Mesendoderm (in vitro differentiated cells): ENCODE results near the gene RXRG.

Experiments used
- DNase-seq: peaks from one replicate; pipeline ENCODE4 v3.0.0; 2013
- H2AK5ac ChIP-seq: 2 replicates; pipeline ENCODE4 v1.6.1; 2013; ENCODE audit warnings: low read length, inconsistent platforms
- H2BK120ac ChIP-seq: 2 replicates; pipeline ENCODE4 v1.6.1; 2013; ENCODE audit warnings: low read depth, mild to moderate bottlenecking, low read length, moderate library complexity, mixed read lengths
- H2BK15ac ChIP-seq: replicated peaks from 2 replicates; pipeline ENCODE4 v1.6.1; 2013; ENCODE audit warnings: low read depth, mild to moderate bottlenecking, moderate library complexity
- H2BK5ac ChIP-seq: 2 replicates; pipeline ENCODE4 v1.6.1; 2013; ENCODE audit warnings: low read length, inconsistent platforms
- H3K18ac ChIP-seq: 2 replicates; pipeline ENCODE4 v1.6.1; 2013; ENCODE audit warnings: mild to moderate bottlenecking, low read length, mixed read lengths
- H3K23ac ChIP-seq: one replicate; pipeline ENCODE4 v1.6.1; 2013; ENCODE audit warnings: low read length
- H3K27ac ChIP-seq: 2 replicates; pipeline ENCODE4 v1.5.1; 2013; ENCODE audit warnings: low read depth, mild to moderate bottlenecking, inconsistent platforms, low read length, moderate library complexity
- H3K27me3 ChIP-seq: 2 replicates; pipeline ENCODE4 v1.6.1; 2013; ENCODE audit warnings: low read length, control low read depth, mild to moderate bottlenecking, inconsistent platforms; ENCODE audit not compliant: insufficient read depth, poor library complexity
- H3K36me3 ChIP-seq: 2 replicates; pipeline ENCODE4 v1.6.1; 2013; ENCODE audit warnings: low read length, inconsistent platforms; ENCODE audit not compliant: control insufficient read depth, insufficient read depth
- H3K4ac ChIP-seq: one replicate; pipeline ENCODE4 v1.6.1; 2013; ENCODE audit warnings: low read depth, mild to moderate bottlenecking, low read length, moderate library complexity
- H3K4me1 ChIP-seq: 2 replicates; pipeline ENCODE4 v1.6.1; 2013; ENCODE audit warnings: low read depth, low read length, inconsistent platforms; ENCODE audit not compliant: control insufficient read depth
- H3K4me2 ChIP-seq: 2 replicates; pipeline ENCODE4 v1.6.1; 2013; ENCODE audit warnings: low read length
- H3K4me3 ChIP-seq: 2 replicates; pipeline ENCODE4 v1.5.1; 2013; ENCODE audit warnings: mild to moderate bottlenecking, low read length
- H3K56ac ChIP-seq: one replicate; pipeline ENCODE4 v1.6.1; 2013; ENCODE audit warnings: low read length
- H3K79me1 ChIP-seq: 2 replicates; pipeline ENCODE4 v1.6.1; 2013; ENCODE audit warnings: low read length, inconsistent platforms
- H3K79me2 ChIP-seq: 2 replicates; pipeline ENCODE4 v1.6.1; 2013; ENCODE audit warnings: mild to moderate bottlenecking, low read length; ENCODE audit not compliant: control insufficient read depth, insufficient read depth
- H3K9ac ChIP-seq: 2 replicates; pipeline ENCODE4 v1.6.1; 2013; ENCODE audit warnings: low read length, inconsistent platforms
- H4K5ac ChIP-seq: one replicate; pipeline ENCODE4 v1.6.1; 2013; ENCODE audit warnings: low read length
- H4K8ac ChIP-seq: one replicate; pipeline ENCODE4 v1.6.1; 2013; ENCODE audit warnings: low read depth, mild to moderate bottlenecking, control low read depth, low read length, moderate library complexity
- WGBS: extraction: QIAGEN DNeasy Blood & Tissue Kit; methylation state at CpG from one replicate; pipeline ENCODE4 v1.1.7; 2013; ENCODE audit warnings: low lambda C conversion rate, missing lambda C conversion rate; ENCODE audit not compliant: insufficient coverage; ENCODE audit errors: extremely low coverage; 5-methylcytosine and 5-hydroxymethylcytosine counted together

The RXRG gene

DNA sequence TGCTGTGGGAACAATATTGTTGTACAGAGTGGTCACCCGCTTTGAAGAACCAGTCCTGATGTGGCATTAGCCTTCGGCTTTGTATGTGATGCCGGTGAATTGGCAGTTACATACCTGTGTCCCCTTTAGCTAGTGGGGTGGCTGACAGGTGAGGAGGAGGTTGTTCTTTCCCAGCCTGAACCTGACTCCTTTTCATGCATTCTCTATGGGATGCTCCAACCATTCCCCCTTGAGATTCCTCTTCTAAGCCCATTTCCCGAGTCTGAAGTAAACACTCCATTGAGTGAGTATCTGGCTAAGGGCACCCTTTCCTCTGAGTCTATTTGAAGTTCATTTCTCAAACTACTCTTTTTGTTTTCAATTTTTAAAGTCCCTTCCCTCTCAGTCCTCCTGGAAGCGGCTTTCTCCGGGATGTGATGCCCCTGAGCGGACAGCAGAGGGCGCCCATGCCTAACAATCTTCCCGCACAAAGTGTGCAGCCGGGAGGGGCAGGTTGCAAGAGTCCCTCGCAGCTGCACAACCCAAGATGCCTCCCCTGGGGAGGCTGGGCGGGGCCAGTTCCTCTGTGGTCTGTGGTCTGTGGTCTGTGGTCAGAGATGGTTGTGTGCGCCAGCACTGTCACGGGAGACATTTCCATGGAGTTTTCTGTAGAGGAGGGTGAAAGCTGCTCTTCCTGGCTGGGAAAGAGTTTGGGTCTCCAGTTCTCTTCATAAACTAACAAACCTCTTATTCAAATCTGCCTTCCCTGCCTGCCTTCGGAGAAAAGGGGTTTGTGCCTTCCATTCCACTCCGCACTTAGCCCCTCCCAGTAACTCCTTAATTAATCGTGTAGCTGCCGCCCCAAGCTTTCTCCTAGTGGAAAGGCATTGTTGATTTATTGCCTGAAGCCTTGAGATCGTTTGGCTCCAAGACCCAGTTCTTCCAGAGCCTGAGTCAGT lies 52.0 kb downstream of the RXRG start:
- WGBS = no CpG with 5 or more reads among the region's 19 CpGs

DNA sequence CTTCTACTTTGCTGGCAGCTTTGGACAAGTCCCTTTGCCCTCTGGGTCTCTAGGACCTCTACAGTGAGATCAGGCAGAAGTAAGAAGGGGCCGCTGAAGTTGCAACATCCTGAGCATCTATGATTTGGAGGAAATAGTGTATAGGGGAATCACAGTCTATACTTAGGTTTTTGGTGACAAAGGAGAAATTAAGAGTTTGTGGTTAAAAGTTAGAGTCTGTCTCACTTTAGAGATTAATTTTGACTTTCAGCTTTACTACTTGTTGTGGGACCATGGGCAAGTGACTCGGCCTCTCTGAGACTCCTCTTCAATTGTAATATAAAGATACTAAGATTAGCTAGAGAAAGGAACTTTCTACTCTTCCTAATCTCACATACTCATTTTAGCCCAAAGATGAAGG lies 55.3 kb downstream of the RXRG start:
- Histone ChIP-seq H2BK5ac (no peak overlapping the region), H2AK5ac (no peak overlapping the region), H3K4ac (no peak overlapping the region), H4K5ac (no peak overlapping the region), H3K36me3 (no peaks in the 10 kb centered on the region), H3K23ac (no peak overlapping the region), H3K4me2 (no peak overlapping the region), H3K27me3 (peaks cover 2% of the 10 kb centered on the region), H3K79me1 (no peaks in the 10 kb centered on the region), H3K4me1 (no peaks in the 10 kb centered on the region), H3K9ac (no peak overlapping the region), H3K79me2 (no peaks in the 10 kb centered on the region), H3K4me3 (no peak overlapping the region), H3K27ac (no peak overlapping the region), H2BK15ac (no peak overlapping the region), H3K56ac (no peak overlapping the region), H2BK120ac (no peak overlapping the region), H4K8ac (no peak overlapping the region), H3K18ac (no peak overlapping the region)
- WGBS = no CpG with 5 or more reads among the region's 2 CpGs
- no peak for DNase-seq

More for the DNA sequence above, 52.0 kb downstream of the RXRG start:
- H3K4me2 ChIP-seq = peak overlapping the region; percentile 18
- no peak overlapping the region for H2BK120ac ChIP-seq
- H3K4ac ChIP-seq = no peak overlapping the region
- no peaks in the 10 kb centered on the region for H3K79me1 ChIP-seq
- no peak overlapping the region for H3K23ac ChIP-seq
- H3K56ac ChIP-seq = no peak overlapping the region
- peaks cover 2% of the 10 kb centered on the region for H3K4me1 ChIP-seq
- H3K9ac ChIP-seq = peak overlapping the region; percentile 13
- H3K27ac ChIP-seq = no peak overlapping the region
- H4K5ac ChIP-seq = no peak overlapping the region
- H3K36me3 ChIP-seq = no peaks in the 10 kb centered on the region
- no peak overlapping the region for H2AK5ac ChIP-seq
- no peak overlapping the region for H2BK15ac ChIP-seq
- H3K18ac ChIP-seq = no peak overlapping the region
- no peak overlapping the region for H3K4me3 ChIP-seq
- H2BK5ac ChIP-seq = no peak overlapping the region
- no peak overlapping the region for H4K8ac ChIP-seq
- H3K27me3 ChIP-seq = no peaks in the 10 kb centered on the region
- DNase-seq = peak; percentile 85
- no peaks in the 10 kb centered on the region for H3K79me2 ChIP-seq

DNA sequence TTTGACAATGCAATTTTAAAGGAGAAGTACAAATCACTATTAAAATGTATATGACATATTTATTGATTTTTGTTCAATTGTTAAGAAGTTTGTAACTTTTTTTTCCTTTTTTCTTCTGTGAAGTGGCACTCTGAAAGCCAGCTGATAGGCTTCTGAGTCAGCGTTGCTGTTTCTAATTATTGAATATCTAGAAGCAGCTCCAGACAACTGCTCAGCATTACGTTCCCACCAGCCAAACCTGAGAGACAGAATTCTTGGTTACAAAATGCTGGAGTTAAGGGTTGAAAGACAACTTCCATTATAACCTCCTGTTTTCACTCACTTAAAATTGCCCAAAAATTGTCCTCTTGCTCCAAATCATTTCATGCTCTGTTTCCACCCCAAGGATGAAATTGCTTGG lies 57.0 kb downstream of the RXRG start:
- Histone ChIP-seq H3K79me2 (no peaks in the 10 kb centered on the region), H3K79me1 (no peaks in the 10 kb centered on the region), H2BK120ac (no peak overlapping the region), H3K18ac (no peak overlapping the region), H3K9ac (no peak overlapping the region), H2AK5ac (no peak overlapping the region), H3K4ac (no peak overlapping the region), H3K4me3 (no peak overlapping the region), H2BK15ac (no peak overlapping the region), H3K56ac (no peak overlapping the region), H4K8ac (no peak overlapping the region), H3K27me3 (peaks cover 2% of the 10 kb centered on the region), H3K36me3 (no peaks in the 10 kb centered on the region), H3K4me1 (no peaks in the 10 kb centered on the region), H3K23ac (no peak overlapping the region), H2BK5ac (no peak overlapping the region), H4K5ac (no peak overlapping the region), H3K4me2 (no peak overlapping the region), H3K27ac (no peak overlapping the region)
- WGBS = no CpG with 5 or more reads among the region's 2 CpGs
- no peak for DNase-seq

DNA sequence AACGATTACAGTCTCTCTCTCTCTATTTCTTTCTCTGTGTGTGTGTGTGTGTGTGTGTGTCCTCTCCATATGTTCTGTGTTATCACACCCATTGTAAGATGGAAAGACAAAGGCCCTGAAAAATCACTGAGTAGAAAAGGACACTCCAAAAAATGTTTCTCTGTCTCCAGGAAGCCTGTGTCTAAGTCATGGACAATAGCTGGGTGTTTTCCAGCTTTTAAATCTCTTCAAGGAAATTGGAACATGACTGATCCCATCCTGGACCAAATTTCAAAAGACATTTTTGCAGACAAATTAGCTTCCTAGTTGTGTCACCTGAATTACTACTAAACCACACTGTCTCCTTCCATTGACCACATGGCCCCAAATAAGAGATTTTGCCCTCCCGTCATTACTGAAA lies 57.4 kb downstream of the RXRG start:
- Histone ChIP-seq H3K56ac (no peak overlapping the region), H3K79me1 (no peaks in the 10 kb centered on the region), H3K18ac (no peak overlapping the region), H3K23ac (no peak overlapping the region), H2AK5ac (no peak overlapping the region), H3K9ac (no peak overlapping the region), H3K4me3 (no peak overlapping the region), H2BK15ac (no peak overlapping the region), H3K27ac (no peak overlapping the region), H3K4ac (no peak overlapping the region), H2BK120ac (no peak overlapping the region), H3K79me2 (no peaks in the 10 kb centered on the region), H3K27me3 (peaks cover 2% of the 10 kb centered on the region), H2BK5ac (no peak overlapping the region), H3K36me3 (no peaks in the 10 kb centered on the region), H4K5ac (no peak overlapping the region), H3K4me2 (no peak overlapping the region), H3K4me1 (no peaks in the 10 kb centered on the region), H4K8ac (no peak overlapping the region)
- DNase-seq = no peak
- no CpG with 5 or more reads among the region's 2 CpGs for WGBS

DNA sequence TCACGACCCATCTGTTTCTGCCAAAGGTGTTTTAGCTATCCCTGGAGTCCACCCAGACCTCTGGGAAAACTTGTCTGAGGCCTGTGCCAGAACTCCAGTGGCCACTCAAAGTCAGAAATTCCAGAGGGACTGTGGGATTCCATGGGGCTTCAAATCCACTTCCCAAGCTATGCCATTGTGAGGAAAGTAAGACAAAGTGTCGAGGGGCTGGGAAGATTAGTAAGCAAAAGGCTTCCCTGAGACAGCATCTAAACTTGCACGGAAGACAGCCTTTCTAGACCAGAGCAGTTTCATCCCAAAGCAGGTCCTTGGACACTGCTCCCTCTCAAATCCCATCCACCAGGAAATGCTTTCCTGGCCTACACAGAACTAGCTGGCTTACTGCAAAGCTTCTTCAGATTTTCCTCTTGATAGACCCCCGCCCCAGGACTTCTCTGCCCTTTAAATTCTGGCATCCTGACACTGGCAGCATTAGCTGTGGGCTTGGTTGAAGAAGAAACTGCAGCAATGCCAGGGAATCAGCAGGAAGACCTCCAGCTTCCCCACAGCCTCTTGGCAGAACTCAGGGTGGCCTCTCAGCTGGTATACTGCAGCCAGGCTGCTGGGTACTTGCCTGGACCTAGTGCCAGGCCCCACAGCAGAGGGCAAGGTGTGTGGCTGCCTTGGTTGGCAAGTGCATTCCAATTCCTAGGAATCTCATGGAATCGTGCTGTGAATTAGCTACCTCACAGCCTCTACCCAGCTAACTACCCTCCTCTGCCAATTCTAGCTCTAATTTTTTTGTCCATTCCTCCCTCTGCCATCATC lies 61.1 kb downstream of the RXRG start:
- H3K27me3 ChIP-seq = peaks cover 2% of the 10 kb centered on the region
- no peaks in the 10 kb centered on the region for H3K36me3 ChIP-seq

More for the DNA sequence above, 61.1 kb downstream of the RXRG start:
- Histone ChIP-seq H3K4me2 (no peak overlapping the region), H2AK5ac (no peak overlapping the region), H3K56ac (no peak overlapping the region), H3K79me2 (no peaks in the 10 kb centered on the region), H3K4ac (no peak overlapping the region), H3K9ac (no peak overlapping the region), H2BK120ac (no peak overlapping the region), H3K23ac (no peak overlapping the region), H2BK15ac (no peak overlapping the region), H4K5ac (no peak overlapping the region), H4K8ac (no peak overlapping the region), H3K4me1 (no peaks in the 10 kb centered on the region), H3K18ac (no peak overlapping the region), H2BK5ac (no peak overlapping the region), H3K4me3 (no peak overlapping the region), H3K79me1 (no peaks in the 10 kb centered on the region), H3K27ac (no peak overlapping the region)
- WGBS = no CpG with 5 or more reads among the region's 5 CpGs
- no peak for DNase-seq
